WI38 (cell line): ENCODE measurements around the gene ATP5F1C.
A peak's percentile ranks its signal among the peaks of the same experiment; 100 is the strongest.
"Not testable (repeated sequence)": the region's sequence is repeated elsewhere in the genome, so short reads cannot be mapped to it uniquely, and the experiment has no call there.

Experiments used
- H3K4me3 ChIP-seq: 2 replicates; pipeline ENCODE4 v1.5.1; 2011; ENCODE audit warnings: low read depth, mild to moderate bottlenecking, control low read depth, low read length
- TF ChIP-seq, protein P1 (sequence below): IDR thresholded peaks from 2 replicates; pipeline ENCODE4 v1.5.1; 2012; ENCODE audit warnings: low read depth, mild to moderate bottlenecking, control low read depth, low read length

The ATP5F1C gene

DNA sequence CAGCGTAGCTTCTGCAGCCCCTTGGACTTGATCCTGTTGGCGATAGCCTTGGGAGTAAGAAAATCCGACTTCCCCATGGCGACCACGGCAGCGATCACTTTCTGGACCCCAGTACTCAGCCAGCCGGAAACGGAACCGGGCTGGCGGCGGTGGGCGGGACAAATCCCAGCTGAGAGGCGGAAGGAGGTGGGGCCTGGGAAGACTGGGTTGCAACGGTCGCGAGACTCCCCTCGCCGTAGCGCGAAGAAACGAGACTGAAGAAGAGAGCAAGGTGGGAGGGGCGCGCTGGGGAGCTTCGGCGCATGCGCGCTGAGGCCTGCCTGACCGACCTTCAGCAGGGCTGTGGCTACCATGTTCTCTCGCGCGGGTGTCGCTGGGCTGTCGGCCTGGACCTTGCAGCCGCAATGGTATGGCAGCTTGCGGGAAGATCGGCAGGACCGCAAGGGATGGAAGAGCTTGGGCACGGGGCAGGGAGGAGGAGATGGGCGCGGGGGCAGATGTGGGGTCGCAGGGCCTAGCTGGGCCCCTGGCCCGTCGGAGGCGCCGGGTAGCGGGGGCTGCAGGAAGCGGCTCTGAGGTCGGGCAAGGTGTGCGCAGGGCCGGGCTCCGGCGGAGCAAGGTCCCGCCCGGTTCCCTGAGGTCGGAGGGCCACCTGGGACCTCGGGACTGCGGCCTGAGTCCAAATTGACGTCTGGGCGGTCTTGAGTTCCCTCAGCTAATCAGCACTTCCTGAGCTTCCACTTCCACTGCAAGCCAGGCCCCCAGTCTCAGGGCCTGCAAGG is at the start of gene ATP5F1C, which contains the start of gene KIN:
ATP5F1C (plus strand) TSS at position 321 of the 782 bp plus-strand sequence; CDS start at position 352, 31 bp downstream.
KIN (minus strand) TSS at position 137 of the 782 bp plus-strand sequence; CDS start at position 77, 60 bp downstream.
- TF ChIP-seq, protein P1, sequence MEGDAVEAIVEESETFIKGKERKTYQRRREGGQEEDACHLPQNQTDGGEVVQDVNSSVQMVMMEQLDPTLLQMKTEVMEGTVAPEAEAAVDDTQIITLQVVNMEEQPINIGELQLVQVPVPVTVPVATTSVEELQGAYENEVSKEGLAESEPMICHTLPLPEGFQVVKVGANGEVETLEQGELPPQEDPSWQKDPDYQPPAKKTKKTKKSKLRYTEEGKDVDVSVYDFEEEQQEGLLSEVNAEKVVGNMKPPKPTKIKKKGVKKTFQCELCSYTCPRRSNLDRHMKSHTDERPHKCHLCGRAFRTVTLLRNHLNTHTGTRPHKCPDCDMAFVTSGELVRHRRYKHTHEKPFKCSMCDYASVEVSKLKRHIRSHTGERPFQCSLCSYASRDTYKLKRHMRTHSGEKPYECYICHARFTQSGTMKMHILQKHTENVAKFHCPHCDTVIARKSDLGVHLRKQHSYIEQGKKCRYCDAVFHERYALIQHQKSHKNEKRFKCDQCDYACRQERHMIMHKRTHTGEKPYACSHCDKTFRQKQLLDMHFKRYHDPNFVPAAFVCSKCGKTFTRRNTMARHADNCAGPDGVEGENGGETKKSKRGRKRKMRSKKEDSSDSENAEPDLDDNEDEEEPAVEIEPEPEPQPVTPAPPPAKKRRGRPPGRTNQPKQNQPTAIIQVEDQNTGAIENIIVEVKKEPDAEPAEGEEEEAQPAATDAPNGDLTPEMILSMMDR = no peak

DNA sequence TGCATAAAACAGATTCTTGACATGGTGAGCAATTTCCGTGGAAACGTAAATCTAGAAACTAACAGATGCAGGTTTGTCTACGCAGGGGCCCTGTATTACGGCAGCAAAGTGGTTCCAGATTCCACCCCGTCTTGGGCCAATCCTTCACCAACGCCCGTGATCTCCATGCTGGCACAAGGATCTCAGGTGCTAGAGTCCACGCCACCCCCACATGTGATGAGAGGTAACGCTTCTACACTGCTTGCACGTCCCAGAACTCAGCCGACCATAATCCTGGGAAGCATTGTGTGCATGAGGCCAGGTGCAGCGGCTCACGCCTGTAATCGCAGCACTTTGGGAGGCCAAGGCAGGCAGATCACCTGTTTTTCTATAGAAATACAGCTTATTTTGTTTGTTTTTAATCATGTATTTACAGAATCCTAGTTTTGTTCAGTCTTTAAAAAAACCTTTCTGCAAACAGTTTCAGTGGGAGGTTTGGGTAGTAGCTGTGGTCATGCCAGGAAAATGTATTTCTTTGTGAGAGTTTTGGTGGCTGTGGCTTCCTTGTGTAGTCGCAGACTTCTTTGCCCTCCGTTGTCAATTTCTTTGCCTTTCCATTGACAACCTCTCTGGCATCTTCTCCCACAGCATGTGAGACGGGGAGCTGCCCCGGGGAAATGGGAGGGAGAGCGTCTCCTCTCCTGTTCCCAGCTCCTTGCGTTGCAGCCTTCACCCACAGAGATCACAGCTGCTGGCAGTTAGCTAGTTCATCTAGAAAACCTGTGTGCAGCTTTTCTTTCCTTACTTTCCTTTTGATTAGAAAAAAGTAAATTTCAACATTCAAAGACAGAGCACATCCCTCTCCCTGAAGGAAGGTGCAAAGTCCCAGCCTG is 49.2 kb upstream of the ATP5F1C start:
- TF ChIP-seq, protein P1 = no peak
- H3K4me3 ChIP-seq = no peak overlapping the region

More for the DNA sequence above, at the start of gene ATP5F1C, which contains the start of gene KIN:
- H3K4me3 ChIP-seq = peak within 1 kb of the TSS; percentile 97

DNA sequence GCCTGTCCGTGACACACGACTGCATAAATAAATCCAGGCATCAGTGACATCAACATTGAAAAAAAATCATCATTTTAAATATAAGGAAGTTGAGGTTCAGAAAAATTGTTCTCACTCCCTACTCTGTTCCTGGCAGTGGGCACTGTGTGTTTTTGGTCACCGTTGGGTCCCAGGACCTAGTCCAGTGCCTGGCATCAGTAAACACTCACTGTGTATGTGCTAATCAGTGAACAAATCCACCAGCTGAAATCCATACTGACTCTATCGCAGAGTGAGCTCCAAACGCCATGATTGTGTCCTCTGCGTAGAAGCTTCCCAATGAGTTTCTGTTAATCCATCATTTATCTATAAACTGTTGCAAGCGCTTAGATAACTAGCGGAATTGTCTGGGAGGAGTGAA is 43.7 kb upstream of the ATP5F1C start:
- TF ChIP-seq, protein P1 = no peak
- H3K4me3 ChIP-seq = no peak overlapping the region

DNA sequence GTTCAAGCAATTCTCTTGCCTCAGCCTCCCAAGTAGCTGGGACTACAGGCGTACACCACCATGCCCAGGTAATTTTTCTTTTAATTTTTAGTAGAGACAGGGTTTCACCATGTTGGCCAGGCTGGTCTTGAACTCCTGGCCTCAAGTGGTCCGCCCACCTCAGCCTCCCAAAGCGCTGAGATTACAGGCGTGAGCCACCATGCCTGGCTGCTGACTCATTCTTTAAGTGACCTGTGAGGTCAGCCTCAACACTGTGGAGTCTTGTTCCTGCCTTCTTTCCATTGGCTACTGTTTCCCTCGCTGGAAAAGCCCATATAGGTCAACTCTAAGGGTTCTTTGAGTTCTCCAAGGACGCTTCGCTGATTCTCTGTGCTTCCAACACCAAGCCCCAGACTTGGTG is 39.3 kb upstream of the ATP5F1C start:
- not testable (repeated sequence) for H3K4me3 ChIP-seq

DNA sequence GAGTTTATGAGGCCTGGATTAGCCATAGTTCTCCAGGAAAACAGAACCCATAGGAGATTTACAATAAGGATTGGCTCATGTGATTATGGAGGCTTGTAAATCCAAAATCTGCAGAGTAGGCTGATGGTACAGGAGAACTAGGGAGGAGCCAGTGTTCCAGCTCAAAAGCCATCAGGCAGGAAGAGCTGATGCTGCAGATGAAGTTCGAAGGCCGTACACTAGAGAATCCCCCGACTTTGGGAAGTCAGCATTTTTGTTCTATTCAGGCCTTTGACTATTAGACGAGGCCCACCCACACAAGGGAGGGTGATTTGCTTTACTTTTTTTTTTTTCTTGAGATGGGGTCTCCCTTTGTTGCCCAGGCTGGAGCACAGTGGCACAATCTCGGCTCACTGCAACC is 37.8 kb upstream of the ATP5F1C start:
- TF ChIP-seq, protein P1 = no peak
- H3K4me3 ChIP-seq = no peak overlapping the region

DNA sequence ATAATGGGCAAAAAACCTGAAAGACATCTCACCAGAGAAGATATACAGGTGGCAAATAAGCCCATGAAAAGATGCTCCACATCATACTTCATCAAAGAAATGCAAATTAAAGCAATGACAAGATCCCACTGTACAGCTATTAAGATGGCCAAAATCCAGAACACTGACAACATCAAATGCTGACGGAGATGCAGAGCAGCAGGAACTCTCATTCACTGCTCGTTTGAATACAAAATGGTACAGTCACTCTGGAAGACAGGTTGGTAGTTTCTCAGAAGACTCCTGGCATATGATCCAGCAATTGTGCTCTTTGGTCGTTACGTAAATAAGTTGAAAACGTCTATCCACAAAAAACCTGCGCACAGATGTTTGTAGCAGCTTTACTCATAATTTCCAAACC is 35.7 kb upstream of the ATP5F1C start:
- TF ChIP-seq, protein P1 = no peak
- H3K4me3 ChIP-seq = no peak overlapping the region

DNA sequence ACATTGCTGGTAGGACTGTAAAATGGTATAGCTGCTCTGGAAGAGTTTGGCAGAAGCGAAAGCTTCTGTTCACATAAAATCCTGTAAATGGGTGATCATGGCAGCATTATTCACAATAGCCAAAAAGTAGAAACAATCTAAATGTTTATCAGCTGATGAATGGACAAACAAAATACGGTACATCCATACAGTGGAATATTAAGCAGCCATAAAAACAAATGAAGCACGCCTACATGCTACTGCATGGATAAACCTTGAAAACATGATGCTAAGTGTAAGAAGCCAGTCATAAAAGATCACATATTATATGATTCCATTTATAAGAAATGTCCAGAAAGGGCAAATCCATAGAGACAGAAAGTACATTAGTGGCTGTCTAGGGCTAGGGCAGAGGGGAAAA is 32.9 kb upstream of the ATP5F1C start:
- no peak overlapping the region for H3K4me3 ChIP-seq
- TF ChIP-seq, protein P1 = no peak
